GM21619 (cell line): ENCODE results near the gene MRPL47.

ENCODE experiments used
- ATAC-seq: cut with Tn5 transposase; IDR thresholded peaks from one replicate; pipeline ENCODE4 v1.9.1; 2021; ENCODE audit not compliant: unreplicated experiment

The MRPL47 gene

GRCh38 chr3:179591313-179591712, 13.1 kb downstream of the MRPL47 start:
- no peak for ATAC-seq

DNA sequence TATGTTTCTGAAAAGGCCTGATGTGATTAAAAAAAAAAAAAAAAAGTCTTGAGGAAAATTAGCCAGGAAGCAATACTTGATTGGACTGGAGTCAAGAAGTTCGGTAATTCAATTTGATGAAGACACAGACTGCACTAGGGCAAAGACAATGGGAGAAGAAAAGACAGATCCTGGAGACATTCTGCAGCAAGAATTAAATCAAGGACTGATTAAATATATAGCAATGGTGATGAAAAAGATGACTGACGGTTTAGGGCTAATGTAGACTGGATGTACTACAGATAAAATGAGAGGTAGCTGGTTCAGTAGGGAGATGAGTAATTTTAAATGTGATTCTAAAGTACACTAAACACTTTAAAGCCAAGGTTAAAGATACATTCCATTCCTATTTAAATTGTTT, 13.8 kb downstream of the MRPL47 start:
- ATAC-seq = no peak

GRCh38 chr3:179589143-179589542, 15.3 kb downstream of the MRPL47 start:
- ATAC-seq = no peak

GRCh38 chr3:179580992-179581391, 23.4 kb downstream of the MRPL47 start:
- no peak for ATAC-seq

GRCh38 chr3:179565496-179565895, 38.9 kb downstream of the MRPL47 start:
- ATAC-seq = no peak

- ATAC-seq = peak; percentile 42
Measured at GRCh38 chr3:179563271-179563783, 41.1 kb downstream of the MRPL47 start.

DNA sequence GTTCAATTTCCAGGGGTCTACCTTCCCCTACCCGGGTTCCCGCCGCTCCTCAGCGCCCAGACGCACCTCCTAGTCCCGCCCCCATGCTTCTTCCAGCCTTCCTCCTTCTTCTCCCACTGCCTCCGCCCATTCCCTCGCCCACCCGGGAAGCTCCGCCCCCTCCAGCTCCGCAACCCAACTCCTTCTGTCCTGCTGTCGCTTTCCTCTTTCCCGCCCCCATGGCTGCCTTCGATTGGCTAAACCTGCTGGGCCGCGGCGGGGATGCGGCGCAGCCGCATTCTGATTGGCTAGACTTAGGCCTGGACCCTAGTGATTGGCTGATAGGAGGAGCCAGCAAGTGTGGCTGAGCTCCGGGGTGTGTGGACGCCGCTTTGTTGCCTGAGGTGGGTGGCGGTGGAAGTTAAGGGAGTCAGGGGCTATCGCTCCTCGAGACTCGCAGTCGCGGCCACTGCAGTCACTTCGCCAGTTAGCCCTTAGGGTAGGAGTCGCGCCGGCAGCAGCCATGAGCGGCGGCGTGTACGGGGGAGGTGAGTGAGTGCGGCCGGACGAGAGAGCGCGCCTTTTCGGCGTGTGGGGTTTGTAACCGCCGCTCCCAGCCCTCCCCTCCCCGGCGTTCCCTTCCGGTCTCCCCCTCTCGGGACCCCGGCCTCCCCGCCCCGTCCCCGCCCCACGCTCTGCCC, 41.7 kb downstream of the MRPL47 start, which contains the start of gene ACTL6A:
Gene ACTL6A (plus strand): TSS at position 336 of the 680 bp plus-strand sequence. CDS start 167 bp downstream, at position 503.
- peak; percentile 93 for ATAC-seq

DNA sequence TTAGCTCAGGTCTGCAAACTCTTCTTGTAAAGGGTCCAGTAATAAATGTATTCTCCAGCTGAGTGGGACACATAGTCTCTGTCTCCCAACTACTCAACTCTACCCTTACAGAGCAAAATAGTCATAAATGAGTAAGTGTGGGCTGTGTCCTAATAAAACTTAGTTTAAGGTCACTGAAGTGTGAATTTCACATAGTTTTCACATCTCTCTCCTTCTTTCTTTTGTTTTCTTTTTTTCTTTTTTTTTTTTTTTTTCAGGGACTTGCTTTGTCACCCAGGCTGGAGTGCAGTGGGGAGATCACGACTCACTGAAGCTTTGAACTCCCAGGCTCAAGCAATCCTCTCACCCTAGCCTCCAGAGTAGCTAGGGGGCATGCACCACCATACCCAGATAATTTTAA, 43.6 kb downstream of the MRPL47 start:
- no peak for ATAC-seq

DNA sequence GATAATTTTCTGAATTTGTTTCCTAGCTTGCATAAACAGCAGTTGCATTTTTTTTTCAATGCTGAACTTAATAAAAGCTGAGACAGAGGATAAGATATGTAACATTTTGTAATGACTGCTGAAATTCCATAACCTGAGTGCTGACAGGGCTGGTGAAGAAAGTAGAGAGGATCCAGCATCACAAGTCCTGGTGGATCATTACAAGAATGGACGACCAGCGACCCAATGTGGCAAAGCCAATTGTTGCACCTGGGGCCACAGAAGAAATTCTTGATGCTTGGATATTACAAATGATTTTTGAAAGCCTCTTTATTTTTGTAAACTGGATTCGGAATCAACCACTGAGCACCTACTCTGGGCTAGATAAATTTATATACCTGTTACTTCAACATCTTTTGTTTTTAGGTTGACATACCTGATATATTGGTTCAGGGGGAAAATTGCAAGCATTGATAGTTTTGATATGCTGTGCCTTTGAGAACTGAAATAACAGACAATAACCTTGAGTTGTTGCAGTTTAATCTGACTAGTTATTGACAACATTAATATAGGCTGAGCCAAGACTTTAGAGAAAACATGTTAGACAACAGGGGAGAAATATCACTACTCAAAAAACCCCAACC, 45.6 kb downstream of the MRPL47 start:
- no peak for ATAC-seq

DNA sequence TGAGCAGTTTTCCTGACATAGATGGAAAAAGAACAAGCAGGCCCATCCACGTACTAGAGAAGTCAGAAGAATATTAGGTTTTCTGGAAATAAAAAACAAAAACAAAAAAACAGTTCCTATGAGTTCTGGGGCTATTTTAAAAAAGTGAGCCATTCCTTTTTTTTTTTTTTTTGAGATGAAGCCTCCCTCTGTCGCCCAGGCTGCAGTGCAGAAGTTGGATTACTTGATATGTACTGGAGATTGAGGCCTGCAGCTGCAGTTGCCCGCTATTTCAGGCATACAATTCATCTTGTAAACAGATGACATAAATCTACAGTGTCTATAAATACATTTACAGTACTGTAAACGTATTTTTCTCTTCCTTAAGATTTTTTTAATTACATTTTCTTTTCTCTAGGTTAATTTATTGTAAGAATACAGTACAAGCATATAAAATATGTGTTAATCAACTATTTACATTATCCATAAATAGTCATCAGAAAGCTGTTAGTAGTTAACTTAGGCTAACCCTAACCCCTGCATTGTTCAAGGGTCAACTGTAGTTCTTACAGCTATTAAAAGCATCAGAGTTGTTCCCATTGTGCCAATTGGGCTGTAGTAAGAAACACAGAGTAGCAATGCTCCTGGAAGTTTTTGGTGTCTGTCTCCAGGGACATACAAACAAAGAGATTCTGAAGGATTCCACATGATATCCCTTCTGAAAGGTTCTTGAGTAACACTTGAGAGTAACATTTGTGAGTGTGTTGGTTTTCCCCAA, 52.9 kb downstream of the MRPL47 start:
- ATAC-seq = no peak

DNA sequence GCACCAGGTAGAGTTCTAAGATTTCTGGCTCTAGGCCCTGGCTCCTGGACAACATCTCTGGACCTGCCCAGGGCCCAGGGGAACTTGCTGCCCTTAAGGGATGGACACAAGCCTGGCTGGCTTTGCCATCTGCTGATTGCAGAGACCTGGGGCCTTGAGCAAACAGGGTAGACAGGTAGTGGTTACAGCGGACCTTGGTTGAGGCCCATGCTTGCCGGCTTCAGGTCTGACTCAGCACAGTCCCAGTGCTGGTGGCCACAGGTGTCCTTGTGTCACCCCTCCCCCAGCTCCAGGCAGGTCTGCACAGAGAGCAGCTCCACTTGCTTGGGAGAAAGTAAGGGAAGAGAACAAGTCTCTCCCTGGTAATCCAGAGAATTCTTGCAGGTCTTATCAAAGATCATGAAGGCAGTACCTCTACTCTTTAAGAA, 57.6 kb downstream of the MRPL47 start:
- ATAC-seq = no peak

- no peak for ATAC-seq
Measured at GRCh38 chr3:179544981-179545645, 59.3 kb downstream of the MRPL47 start.

DNA sequence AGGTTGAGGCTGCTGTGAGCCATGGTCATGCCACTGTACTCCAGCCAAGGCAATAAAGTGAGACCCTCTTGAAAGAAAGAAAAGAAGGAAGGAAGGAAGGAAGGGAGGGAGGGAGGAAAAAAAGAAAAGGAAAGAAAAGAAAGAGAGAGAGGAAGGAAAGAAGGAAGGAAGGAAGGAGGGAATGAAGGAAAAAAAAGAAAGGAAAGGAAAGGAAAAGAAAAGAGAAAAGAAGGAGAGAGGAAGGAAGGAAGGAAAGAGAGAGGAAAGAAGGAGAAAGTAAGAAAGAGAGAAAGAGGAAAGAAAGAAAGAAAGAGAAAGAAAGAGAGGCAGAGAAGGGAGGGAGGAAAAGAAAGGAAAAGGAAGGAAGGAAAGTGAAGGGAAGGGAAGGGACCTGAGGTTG, 62.1 kb downstream of the MRPL47 start:
- no peak for ATAC-seq

DNA sequence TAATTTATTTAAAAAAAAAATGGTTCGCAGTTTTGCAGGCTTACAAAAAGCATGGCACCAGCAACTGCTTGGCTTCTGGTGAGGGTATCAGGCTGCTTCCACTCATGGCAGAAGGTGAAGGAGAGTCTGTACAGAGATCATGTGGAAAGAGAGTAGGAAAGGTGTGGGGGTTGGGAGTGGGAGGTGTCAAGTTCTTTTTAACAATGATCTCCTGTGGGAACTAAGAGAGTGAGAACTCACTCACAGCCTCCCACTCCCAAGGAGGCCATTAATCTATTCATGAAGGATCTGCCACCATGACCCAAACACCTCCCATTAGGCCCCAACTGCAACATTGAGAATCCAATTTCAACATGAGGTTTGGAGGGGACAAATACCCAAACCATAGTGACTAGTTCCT, 62.8 kb downstream of the MRPL47 start:
- ATAC-seq = no peak

- ATAC-seq = no peak
Measured at GRCh38 chr3:179541094-179541493, 63.3 kb downstream of the MRPL47 start.
